ENCODE results near the gene ASNSD1.
A peak's percentile ranks its signal among the peaks of the same experiment; 100 is the strongest.
"Not testable (repeated sequence)": the region's sequence is repeated elsewhere in the genome, so short reads cannot be mapped to it uniquely, and the experiment has no call there.

The ASNSD1 gene

DNA sequence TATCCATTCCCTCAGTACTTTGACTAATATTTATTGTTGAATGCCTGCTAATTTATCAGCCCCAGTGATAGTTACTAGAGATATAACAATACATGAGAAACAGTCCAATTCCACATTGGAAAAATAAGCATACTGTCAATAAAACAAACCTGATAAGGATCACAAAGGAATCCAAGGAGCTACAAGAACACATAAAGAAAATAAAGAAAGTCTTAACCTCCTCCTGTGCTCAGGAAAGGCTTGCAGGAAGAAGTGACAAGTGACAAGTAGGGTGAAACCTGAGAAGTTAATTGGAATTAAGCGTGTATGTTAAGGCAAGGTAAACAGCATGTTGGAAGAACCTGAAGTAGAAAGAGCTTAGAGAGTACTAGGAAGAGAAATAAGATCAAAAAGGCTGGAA lies 20.3 kb upstream of the ASNSD1 start:
- DNase-seq = no peak
- intact Hi-C loops (cut with DNase I) = no loop called here

DNA sequence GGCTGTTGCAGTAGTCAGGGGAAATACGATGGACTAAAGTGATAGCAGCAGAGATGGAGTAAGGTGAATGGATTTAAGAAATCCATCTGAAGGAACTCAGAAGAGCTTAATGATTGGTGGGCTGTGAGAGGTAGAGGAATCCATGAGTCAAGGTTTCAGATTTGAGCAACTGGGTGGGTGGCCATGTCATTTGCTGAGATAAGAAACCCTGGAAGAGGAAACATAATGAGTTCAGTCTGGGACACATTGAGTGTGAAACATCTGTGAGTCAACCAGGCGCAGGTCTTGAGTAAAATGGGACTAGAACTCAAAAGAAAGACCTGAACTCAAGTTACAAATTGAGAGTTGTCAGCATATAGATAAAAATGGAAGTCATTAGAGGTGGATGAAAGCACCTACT lies 19.7 kb upstream of the ASNSD1 start:
- DNase-seq = peak in 6 of 42 donors; percentile 7 to 54 (median 20)
- intact Hi-C loops (cut with DNase I) = no loop called here

DNA sequence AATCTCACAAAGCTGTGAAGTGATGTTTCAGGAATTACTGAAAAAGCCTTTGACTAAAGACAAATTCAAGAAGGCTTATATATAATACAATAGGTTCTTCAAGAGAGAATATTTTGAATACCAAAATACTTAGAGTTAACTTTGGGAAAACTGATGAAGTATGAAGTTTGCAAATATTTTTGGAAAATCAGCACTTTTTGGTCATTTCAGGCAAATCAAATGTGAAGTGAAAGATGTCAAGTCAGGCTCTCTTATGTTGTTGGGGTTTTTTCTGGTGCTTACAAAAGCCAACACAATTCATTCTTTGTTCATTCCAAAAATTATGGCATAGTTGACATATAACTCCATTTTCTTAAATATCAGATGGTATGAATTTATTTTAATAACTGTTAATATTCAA lies 14.7 kb upstream of the ASNSD1 start:
- DNase-seq = no peak
- intact Hi-C loops (cut with DNase I) = no loop called here

DNA sequence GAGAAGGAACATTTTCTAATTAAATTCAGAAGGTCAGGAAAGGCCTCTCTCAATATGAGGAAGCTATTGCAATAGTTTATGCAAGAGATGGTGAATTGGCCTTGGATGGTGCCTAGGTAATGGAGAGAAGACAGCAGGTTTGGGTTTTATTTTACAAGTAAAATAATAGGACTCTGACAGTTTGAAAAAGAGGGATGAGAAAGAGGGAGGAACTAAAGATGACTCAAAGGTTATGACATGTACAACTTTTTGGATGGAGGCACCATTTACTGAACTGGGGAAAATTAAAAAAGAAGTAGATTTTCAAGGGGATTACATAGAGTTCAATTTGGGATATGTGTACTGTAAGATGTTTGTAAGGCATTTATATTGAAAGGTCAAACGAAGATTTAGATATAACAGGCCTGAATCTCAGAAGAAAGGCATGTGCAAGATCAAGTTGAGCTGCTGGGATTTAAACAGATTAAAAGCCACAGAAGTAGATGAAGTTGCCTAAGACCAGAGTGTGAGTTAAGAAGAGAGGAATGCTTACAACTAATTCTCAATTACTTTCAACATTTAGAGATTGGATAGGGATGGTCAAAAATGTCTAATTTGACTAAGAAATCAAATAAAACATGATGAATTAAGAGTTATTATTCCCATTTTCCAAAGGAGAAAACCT lies 12.3 kb upstream of the ASNSD1 start:
- intact Hi-C loops (cut with DNase I) = no loop called here

GRCh38 chr2:189651284-189651683 lies 10.0 kb upstream of the ASNSD1 start:
- no peak for DNase-seq
- intact Hi-C loops (cut with DNase I) = no loop called here

More for the DNA sequence above, 12.3 kb upstream of the ASNSD1 start:
- DNase-seq = no peak

DNA sequence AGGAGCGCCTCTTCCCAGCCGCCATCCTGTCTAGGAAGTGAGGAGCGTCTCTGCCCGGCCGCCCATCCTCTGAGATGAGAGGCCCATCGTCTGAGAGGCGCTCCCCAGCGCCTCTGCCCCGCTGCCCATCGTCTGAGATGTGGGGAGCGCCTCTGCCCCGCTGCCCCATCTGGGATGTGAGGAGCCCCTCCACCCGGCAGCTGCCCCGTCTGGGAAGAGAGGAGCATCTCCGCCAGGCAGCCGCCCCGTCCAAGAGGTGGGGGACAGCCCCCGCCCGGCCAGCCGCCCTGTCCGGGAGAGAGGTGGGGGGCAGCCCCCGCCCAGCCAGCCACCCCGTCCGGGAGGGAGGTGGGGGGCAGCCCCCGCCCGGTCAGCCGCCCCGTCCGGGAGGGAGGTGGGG lies 7.8 kb upstream of the ASNSD1 start:
- DNase-seq; intact Hi-C loops (cut with DNase I): not testable (repeated sequence)

GRCh38 chr2:189654641-189655040 lies 6.6 kb upstream of the ASNSD1 start:
- no peak for DNase-seq
- intact Hi-C loops (cut with DNase I) = no loop called here

- no peak for DNase-seq
- intact Hi-C loops (cut with DNase I) = no loop called here
Observed at GRCh38 chr2:189657867-189658266, 3.4 kb upstream of the ASNSD1 start.

GRCh38 chr2:189658306-189659212 lies 2.7 kb upstream of the ASNSD1 start:
- DNase-seq = no peak
- intact Hi-C loops (cut with DNase I) = no loop called here

DNA sequence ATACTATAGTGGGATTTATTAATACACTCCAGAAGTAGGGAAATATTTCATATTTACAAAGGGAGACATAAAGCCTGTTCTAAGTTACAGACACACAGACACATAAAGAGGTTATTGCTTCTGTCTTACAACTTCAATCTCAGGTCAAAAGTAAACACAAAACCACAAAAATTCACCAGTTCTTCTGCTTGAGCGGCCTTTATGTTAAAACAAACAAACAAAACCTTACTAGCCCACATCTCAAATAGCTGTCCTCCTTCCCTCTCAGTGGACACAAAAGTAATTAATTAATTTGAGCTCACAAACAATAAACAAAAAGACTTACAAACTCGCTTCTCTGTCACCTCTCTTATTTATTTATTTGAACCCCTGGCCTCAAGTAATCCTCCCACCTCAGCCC lies 1.5 kb upstream of the ASNSD1 start:
- no peak for DNase-seq
- intact Hi-C loops (cut with DNase I) = loop anchor here (2.0 to 5.0 kb wide), 3 partner anchors 39 to 123 kb away; partner anchors contain the start of genes ORMDL1, OSGEPL1 and PMS1

DNA sequence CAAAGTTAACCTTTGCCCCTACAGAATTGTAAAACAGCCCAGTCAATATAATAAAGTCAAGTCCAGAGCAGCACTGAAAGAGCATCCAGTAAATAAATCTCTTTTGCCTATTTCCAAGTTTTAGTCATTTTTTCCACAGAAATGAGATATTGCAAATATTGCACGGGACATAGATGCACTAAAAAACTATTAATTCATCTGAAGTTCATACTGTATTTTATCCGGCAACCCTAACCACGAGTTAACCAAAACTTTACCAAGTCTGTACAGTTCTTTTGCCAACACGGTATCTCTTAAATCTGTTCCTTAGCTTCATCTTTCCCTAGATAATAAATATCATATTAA lies 484 bp upstream of the ASNSD1 start:
- intact Hi-C loops (cut with DNase I) = loop anchor here (2.0 to 5.0 kb wide), 3 partner anchors 38 to 122 kb away; partner anchors contain the start of genes ORMDL1, OSGEPL1 and PMS1
- DNase-seq = no peak

GRCh38 chr2:189661957-189662321 lies 680 bp downstream of the ASNSD1 start:
- no peak for DNase-seq
- intact Hi-C loops (cut with DNase I) = loop anchor here (2.0 to 5.0 kb wide), 3 partner anchors 37 to 120 kb away; partner anchors contain the start of genes ORMDL1, OSGEPL1 and PMS1

DNA sequence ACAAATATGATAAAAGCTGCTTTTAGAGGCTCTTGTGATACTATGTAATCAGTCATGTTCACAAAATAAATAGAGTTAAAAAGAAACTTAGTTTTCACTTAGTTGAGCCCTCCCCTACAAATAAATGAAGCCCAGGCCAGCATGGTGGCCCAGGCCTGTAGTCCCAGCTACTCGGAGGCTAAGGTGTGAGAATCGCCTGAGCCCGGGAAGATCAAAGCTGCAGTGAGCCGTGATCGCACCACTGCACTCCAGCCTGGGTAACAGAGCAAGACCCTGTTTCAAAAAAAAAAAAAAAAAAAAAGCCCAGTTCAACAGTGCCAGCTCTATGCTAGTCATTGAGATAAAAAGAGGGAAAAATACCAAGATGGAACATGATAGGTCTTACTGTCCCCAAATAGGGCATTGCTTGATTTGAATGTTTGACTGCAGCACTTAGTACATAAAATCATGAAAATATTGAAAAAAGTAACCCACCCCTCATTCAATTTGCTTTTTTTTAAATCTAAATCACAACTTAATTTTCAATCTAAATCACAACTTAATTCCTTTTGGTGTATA lies 1.5 kb downstream of the ASNSD1 start:
- no peak for DNase-seq
- intact Hi-C loops (cut with DNase I) = loop anchor here (5.0 kb wide), 2 partner anchors 100 to 120 kb away; partner anchors contain the start of genes ORMDL1, OSGEPL1 and PMS1

GRCh38 chr2:189663319-189663718 lies 2.1 kb downstream of the ASNSD1 start:
- not testable (repeated sequence) for DNase-seq
- intact Hi-C loops (cut with DNase I) = loop anchor here (5.0 kb wide), 2 partner anchors 99 to 119 kb away; partner anchors contain the start of genes ORMDL1, OSGEPL1 and PMS1

DNA sequence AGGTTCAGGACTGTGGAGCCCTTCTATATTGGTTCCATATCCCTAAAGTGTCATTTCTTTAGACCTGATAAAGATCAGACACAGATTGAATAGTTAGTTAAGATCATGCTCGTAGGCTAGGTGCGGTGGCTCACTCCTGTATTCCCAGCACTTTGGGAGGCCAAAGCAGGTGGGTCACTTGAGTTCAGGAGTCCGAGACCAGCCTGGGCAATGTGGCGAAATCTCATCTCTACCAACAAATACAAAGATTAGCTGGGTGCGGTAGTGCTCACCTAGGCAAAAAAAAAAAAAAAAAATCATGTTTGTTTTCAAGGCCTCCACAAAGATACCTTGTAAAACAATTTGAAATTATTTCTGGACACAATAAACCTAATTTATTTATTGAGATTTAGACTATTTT lies 8.7 kb downstream of the ASNSD1 start:
- DNase-seq = no peak
- intact Hi-C loops (cut with DNase I) = no loop called here

DNA sequence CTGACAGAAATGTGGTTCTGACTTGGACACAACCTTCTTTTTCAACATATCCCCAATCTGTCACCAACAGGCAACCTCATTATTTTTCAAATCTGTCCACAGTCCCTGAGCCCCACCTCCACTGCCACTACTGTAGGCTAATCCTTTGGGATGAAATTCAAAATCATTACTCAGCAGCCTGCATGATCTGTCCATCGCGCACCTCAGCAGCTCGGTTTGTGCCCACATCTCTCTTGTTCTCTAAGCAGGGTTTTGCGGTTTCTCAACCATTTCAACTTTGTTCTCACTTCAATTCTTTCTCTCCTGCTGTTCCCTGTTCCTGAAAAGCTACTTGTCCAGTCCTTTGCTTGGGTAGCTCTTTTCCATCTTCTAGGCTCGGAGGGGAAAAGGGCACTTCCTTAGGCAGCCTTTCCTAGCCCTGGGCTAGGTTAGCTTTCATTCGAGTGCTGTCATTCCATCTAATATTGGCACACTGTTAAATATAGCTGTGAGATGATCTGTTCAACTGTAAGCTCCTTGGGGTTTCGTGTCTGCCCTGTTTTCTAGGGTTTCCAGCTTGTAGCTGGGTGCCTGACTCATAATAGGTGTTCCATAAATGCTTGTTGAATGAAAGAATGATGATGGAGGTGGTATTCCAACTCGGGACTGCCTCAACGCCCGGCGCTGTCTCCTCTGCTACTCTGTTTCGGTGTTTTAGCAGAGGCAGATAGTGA lies 12.6 kb downstream of the ASNSD1 start:
- DNase-seq = peak in 2 of 42 donors; percentile 9 to 10
- intact Hi-C loops (cut with DNase I) = no loop called here

GRCh38 chr2:189674374-189675112 lies 13.3 kb downstream of the ASNSD1 start, which contains the start of gene ANKAR:
Gene ANKAR (plus strand): TSS chr2:189674670. CDS start chr2:189676491, 1,821 bp downstream.
- intact Hi-C loops (cut with DNase I) = loop anchor here (5.0 kb wide), 1 partner anchor 88 kb away; the partner anchor contains the start of gene OSGEPL1
- peak; percentile 66 to 95 (median 88) for DNase-seq

DNA sequence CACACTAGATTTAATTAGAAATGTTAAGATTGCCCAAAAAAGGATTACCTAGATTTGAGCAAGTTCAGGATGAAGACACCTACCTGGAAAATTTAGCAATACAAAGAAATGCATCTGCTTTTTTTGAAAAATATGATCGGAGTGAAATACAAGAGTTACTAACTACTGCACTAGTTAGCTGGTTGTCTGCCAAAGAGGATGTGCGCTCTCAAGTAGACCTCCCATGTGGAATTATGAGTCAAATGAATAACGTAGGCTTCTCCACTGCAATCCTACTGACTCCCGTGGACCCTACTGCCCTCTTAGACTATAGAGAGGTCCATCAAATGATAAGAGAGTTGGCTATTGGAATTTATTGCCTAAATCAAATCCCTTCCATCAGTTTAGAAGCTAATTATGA lies 15.2 kb downstream of the ASNSD1 start:
- intact Hi-C loops (cut with DNase I) = loop anchor here (5.0 kb wide), 1 partner anchor 86 kb away; the partner anchor contains the start of gene OSGEPL1
- no peak for DNase-seq

Data from head of caudate nucleus (tissue), 42 donors.